ENCODE measurements around the gene MESP2.
"Not testable (repeated sequence)": the region's sequence is repeated elsewhere in the genome, so short reads cannot be mapped to it uniquely, and the experiment has no call there.

Gene MESP2

DNA sequence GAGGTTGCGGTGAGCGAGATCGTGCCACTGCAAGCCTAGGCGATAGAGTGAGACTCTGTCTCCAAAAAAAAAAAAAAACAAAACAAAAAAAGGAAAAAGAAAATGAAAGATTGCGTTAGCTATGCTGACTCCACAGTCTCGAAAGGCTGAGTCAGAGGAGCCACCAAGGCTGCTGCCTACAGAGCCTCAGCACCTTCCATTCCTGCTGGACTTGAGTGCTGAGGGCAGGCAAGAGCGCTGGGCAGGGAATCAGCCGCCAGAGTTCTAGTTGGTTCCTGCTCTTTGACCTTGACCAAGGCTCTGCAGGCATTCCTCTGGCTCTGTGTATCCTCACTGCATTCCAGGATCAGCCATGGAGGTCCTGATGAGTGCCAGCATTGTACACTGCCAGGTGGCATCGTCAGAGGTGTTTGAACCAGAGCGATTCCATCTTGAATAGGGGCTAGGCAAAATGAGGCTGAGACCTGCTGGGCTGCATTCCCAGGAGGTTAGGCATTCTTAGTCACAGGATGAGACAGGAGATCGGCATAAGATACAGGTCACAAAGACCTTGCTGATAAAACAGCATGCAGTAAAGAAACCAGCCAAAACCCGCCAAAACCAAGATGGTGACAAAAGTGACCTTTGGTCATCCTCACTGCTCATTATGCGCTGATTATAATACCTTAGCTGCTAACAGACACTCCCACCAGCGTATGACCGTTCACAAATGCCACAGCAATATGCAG, 5.9 kb downstream of the MESP2 start:
- no peak for DNase-seq

DNA sequence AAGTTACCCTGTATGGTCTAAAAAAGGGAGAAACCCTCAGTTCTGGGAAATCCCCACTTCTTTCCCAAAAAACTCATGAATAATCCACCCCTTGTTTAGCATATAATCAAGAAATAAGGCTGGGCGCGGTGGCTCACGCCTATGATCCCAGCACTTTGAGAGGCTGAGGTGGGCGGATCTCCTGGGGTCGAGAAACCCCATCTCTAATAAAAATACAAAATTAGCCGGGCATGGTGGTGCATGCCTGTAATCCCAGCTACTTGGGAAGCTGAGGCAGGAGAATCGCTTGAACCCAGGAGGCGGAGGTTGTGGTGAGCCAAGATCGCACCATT, 6.5 kb downstream of the MESP2 start:
- DNase-seq = not testable (repeated sequence)

DNA sequence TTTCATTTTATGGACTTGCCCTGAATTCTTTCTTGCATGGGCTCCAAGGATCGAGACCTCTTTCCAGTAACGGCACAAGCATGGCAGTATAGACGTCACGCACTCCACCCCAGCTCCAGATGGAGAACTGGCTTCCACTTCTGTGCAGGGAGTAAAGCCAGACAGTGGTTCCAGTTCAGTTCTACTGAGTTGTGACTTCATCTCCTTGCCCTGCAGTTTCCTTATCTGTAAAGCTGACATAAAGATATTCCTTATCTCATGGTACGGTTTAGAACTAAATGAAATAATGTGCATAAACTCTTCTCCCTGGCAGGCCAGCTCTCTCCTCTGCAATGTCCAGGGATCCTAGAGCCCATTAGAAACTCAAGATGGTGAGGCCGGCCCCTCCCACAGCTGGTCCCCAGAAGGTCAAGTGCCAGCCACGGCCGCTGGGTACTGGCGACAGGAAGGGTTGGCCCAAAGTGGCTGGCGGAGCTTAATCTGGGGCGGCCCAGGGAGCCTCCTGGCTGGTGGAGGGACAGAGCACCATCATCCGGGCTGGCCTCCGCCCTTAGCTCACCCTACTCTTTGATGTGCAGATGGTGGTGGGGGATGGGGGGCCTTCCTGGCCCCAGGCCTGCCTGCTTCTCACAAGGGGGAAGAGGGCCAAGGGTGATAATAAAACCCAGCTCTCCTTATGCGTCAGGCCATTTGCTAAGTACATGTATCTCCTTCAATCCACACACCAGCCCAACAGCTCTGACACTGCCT, 7.2 kb downstream of the MESP2 start:
- DNase-seq = no peak

DNA sequence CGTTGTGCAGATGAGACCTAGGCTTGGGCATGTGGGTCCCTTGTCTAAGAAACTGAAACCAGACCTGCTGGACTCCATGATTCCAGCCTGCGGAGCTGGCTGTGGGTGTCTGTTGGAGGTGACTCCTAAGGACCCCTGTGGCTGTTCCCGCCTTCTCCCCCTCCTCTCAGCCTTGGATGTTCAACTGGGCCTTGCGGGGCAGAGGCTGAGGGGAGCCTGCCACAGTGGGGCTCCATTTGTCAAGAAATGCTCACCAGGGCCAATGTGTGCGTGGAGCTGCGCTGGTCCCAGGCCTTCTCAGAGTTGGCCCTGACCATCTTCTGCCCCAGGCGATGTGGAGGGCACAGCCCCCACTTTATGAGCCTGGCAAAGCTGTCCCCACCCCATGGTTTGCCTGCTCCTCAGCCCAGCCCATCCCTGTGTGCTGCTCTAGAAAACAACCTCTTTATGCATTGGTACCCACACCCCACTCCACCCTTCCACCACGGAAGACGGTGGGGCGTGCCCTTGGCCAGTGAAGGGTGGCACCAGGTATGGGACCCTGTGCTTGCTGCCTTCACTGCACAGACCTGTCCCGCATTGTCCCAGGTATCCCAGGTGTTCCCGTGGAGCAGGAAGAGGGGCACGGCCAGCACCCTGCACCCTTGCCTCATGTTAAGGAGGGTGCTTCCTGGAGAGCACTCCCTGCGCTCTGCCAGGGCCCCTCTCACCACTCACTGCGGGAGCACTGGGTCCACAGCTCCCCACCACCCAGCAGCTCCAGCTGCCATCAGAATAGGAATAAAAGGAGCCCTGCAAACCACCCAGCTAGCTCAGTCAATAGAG, 7.9 kb downstream of the MESP2 start:
- DNase-seq = no peak

DNA sequence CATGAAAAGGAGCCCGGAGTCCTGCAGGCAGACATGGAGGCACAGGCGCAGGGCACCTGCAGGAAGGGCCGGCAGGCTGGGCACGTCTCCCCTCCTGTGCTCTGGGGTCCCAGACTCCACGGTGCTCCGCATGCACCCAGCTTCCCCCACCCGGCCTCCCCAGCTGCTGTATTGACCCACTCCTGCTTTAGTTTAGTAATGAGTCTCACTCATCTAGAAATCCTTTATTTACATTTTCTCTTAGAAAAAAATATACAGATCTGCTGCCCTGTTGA, 8.5 kb downstream of the MESP2 start:
- DNase-seq = no peak

DNA sequence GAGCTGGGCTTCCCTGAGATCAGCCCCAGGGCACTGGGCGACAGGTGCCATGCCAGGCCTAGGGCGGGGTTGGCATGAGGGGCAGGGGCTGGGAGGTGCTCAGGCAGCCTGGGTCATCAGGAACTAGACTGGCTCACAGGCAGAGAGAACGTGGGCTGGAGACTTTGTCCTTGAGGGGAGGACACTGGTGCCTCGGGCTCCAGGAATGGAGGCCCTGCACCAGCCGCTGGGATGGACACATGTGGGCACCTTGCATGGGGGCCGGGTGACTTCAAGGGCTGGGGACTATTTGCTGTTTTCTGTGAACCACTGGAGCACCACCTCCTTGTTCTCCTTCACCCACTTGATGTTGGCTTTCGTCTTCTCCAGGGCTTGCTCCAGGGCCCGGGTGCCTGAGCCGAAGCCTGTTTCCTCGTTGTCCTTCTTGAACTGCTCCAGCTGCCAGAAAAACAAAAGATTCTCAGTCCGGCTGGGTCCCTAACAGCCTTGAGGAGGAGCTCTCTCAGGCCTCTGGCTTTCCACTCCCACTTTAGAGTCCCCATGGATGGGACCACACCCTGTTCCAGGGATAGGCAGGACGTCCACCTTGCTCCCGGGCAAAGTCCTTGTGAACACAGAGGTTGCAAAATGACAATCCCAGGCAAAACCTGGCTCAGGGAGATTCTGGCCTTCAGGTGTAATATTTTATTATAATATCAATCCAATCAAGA, 9.1 kb downstream of the MESP2 start:
- no peak for DNase-seq

DNA sequence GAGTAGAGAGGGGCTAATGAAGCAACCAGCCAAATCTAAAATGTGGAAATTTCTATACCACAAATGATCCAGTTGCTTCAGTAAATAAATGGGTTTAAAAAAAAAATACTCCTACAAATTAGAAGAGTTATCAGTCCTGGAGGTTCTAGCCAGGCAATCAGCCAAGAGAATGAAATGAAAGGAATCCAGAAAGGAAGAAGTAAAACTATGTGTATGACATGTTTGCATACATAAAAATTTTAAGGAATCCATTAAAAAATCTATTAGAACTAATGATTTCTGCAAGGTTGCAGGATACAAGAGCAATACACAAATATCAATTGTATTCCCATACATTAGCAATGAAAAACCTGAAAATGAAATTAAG, 9.6 kb downstream of the MESP2 start:
- DNase-seq = no peak

DNA sequence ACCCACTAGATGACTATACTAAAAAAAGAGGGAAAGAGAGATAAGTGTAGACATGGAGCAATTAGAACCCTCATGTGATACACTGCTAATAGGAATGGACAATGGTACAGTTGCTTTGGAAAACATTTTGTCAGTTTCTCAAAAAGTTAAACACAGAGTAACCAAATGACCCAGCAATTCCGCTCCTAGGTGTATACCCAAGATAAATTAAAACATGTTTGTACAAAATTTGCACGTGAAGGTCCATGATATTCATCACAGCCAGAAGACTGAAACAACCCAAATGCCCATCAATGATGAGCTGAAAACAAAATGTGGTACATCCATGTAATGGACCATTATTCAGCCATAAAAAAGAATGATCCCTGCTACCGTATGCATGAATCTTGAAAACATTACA, 11.8 kb downstream of the MESP2 start:
- no peak for DNase-seq

DNA sequence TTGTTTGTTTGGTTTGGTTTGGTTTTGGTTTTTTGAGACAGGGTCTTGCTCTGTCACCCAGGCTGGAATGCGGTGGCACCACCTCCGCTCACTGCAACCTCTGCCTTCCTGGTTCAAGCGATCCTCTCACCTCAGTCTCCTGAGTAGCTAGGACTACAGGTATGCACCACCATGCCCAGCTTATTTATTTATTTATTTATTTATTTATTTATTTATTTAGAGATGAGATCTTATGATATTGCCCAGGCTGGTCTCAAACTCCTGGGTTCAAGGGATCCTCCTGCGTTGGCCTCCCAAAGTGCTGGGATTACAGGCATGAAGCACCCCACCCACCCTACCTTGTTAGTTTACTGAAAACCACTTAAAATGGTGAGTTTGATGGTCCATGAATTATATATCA, 12.5 kb downstream of the MESP2 start:
- not testable (repeated sequence) for DNase-seq

DNA sequence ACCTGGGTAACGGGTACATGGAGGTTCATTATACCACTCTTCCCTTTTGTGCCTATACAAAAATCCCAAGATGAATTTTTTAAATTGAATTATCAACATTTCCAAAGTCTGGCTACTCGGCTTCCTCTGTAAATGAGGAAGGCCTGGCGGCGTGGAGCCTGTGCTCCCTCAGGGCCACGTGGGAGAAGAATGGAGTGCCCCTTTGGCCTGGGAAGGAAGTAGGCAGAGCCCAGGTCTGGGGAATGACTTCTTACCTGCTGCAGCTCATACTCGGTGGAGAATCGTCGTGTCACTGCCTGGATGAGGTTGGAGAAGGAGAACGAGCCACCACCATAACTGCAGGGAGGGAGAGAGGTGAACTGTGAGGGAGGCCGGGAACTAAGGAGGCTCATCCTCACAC, 14.1 kb downstream of the MESP2 start:
- DNase-seq = no peak

DNA sequence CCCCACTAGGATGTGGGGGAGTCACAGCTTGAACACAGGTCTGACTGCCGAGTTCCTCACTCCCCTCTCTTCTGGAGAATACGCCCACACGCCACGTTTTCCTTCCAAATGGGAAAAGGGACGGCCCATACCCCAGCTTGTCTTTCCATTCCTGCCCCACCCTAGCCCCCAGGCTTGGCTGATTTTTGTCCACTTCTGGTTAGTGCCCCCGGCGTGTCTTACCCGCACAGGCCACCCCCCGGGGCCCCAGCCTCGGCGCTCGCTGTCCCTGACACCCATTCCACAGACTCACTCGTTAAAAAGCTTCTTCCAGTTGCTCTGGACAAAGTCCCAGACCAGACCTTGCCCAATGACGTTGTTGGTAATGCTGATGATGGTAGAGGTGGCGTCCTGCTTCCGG, 14.5 kb downstream of the MESP2 start:
- DNase-seq = no peak

DNA sequence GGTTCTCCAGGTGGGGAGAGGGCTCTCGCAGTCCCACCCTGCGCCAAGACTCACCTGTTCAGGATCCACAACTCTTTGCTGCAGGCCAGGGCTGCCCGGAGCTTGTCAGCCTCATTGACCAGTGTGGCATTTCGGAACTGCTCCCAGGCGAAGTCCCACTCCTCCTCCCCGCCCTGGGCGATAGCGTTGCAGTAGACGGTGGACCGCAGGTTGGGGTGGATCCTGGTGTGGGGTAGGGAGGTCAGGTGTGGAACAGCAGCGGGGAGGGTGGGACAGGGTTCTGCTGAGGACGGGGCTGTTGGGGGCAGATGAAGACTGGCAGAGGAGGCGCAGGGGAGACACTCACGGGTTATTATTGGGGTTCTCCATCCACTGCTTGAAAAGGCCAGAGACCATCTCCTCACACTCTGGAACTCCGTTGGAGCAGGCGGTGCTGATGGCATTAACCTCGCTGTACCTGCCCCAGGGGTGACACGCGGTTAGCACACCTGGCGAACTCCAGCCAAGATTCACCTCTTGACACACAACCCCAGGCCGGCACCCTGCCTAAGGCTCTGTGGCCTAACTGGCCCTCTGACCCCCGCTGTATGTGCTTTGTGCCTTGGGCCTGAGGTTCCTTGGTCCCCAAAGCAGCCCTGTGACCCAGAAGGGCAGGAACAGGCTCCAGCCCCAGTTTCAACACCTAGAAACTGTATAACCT, 16.1 kb downstream of the MESP2 start:
- DNase-seq = no peak

DNA sequence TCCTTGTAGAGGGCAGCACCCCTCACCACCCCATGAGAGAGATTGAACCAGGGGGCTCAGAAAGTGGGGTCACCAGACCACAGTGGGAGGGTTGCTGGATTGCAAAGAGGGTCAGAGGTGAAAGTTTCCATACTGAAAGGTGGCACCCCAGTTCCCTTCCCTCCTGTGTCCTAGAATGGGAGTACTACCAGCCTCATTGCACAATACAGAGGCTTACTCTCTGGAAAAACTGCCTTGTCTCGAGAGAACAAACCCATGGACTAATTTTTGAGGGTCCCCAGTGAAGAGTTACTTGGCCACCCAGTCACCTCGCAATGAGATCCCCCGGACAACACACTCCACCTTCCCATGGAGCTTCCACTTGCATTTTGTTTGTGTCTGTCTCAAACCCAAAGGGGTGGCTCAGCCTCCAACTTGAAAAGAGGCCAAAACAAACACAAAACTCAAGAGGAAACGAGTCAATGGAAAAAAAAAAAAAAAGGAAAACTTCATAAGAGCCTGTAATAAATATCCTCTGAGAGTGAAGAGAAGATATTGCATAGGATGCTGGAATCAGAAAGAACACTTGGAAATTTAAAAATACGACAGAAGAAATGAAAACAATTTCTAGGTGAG, 18.6 kb downstream of the MESP2 start:
- no peak for DNase-seq

DNA sequence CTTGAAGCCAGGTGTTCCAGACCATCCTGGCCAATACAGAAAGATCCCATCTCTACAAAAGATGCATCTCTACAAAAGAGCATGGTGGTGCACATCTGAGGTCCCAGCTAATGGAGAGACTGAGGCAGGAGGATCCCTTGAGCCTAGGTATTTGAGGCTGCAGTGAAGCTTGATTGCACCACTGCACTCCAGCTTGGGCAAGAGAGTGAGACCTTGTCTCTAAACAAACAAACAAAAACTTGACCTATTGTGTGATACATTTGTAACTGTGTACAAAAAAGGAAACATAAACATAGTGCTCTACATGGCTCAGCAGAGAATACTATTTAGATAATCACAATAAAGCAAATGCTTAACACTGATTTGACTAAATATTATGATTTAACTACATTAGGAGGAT, 19.9 kb downstream of the MESP2 start:
- DNase-seq = no peak

DNA sequence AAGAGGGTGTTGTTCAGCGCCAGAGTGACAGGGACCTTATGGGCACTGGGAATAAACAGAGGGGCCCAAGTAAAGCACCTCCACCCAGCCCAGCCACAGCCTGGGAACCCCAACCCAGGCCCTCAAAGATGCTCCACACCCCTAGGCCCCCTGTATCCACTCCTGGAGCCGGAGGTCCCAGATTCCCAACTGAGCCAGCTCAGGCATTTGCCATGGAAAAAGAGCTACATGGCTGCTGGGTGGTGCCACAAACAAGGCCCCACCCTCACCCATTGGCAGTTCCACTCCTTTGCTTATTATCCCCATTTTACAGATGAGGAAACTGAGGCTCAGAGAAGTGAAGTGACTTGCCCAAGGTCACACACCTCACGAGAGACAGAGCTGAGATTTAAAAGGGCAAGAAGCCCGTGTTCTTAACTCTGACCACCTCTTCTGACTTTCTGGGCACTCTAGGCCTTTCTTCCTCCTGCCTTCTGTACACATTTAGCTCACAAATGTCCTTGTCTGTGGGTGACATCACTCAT, 21.6 kb downstream of the MESP2 start:
- no peak for DNase-seq

DNA sequence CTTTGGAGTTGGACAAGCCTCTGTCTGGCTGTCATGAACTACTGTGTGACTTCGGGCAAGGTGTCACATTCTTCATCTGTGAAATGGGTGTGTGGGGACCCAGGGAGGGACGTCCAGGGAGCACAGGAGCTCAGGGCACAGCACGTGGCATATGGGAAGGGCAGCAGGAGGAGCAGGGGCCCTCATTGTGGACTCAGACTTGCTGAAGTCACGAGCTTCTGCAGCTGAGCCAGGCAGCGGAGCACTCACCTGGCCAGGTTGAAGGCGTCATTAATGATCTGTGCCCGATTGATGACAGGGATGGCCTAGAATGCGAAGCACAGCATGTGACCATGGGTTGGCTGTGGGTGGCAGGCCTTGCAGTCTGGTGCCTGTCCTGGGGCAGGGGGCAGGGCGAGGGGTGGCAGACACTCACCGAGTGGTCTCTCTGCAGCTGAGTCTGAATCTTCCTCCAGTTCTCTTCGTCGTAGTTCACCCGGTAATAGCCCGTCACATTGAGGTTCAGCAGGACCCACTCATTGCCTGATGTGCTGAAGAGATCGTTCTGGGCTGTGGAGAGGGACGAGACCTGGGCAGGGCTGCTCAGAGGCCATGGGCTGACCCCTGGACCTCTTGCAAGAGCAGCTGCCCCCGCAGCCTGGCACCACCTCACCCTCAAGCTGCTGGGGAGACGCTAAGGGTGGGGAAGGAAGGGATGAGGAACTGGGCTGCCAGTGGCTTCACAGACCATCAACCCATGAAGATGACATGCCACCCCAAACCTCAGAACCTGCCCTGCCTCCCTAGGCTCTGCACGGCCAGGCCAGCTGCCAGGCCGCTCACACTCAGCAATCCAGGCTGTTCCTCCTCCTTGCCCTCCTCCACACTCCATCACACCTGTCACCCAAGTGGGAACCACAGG, 23.1 kb downstream of the MESP2 start:
- DNase-seq = no peak

DNA sequence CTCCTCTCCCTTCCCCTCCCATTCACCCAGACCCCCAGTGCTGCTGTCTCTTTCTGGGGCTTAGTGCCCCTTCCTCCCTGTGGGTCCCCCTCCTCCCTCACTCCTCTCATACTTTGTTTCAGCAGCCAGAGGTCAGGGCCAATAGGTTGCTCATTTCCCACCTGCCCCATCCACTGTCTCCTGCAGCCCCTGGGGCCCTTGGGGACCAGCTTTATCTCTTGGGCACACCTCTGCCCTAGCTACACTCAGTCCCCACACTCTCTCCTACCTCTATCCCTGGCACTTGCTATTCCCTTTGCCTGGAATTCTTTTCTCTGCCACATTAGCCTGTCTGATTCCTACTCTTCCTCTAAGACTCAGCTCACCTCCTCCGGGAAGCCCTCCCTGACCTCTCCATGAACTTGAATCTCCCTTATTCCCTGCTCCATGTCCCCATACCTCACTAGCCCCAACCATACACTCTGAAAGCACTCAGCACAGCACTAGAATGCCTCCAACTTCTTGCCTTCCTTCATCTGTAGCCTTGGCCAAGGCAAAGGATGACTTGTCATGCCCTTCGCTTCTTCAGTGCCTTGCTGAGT, 23.9 kb downstream of the MESP2 start:
- no peak for DNase-seq

DNA sequence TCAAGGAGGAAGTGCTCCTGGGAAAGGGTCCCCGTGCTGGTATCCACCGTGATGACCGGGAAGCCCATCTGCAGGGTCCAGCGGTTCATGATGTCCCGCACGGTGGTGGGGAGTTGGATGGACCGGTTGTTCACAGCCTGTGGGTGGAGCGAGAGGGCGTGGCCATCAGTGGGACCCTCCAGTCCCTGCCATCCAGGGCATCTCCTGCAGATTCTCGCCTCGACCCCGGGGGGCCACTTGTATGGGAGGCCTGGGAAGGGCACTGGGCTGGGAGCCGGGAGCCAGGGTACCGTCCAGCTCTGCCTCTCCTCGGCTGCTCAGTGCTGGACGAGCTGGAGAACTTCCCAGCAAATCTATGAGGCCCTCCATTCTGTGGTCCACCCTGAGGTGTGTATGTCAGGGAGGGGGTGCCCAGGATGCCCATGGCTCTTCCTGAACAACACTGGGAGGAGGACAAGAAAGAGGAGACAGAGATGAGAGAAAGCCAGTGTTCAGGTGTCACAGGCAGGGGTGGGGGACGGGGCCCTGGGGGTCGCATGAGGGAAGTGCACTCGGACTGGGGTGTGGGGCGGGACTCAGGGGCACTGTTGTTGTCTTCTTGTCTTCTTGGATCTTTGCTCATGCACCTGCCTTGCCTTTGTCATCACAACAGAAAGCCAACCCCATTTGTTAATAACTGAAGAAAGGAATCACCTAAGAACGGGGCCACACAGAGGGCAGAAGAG, 25.5 kb downstream of the MESP2 start:
- DNase-seq = no peak

DNA sequence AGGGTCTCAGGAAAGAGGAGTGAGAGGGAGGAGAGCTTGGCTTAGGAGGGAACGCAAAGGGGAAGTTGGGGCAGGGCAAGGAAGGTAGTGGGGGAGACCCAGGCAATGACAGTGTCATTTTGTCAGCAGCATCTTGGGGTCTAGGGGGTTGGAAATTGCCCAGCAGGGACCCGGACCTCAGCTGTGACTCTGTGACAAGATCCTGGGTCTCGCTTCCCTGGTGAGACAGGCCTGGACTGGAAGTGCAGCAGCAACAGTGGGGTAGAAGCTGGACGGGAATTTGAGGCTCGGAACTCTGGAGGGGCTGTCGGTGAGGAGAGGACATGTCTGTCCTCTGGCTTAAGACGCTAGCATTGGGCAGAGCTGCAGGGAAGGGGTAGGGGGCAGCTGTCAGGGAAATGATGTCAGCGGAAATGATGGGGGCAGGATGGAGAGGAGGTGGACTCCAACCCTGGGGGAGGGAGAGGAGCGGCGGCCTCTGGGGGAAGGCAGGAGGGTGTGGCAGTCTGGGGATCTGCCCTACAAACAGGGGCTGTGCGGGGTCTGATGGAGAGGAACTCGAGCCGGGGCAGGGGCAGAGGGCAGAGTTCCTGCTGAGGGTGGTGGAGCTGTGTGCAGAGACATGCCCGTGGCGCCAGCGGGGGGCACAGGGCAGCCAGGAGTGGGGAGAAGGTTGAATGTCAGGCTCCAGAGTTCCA, 26.2 kb downstream of the MESP2 start:
- no peak for DNase-seq

All from NCI-H1092 (cell line).